Endodermal cell (in vitro differentiated cells): Measurements from ENCODE around the gene TBX20. TPM values are rescaled to one million over a fixed set of nuclear protein-coding genes. Genes with fewer than 3 reads are reported as not detected.
A peak's percentile ranks its signal among the peaks of the same experiment; 100 is the strongest.
"Not testable (repeated sequence)": the region's sequence is repeated elsewhere in the genome, so short reads cannot be mapped to it uniquely, and the experiment has no call there.

Source experiments
- DNase-seq: peaks from one replicate; pipeline ENCODE4 v3.0.0-alpha.2; 2017
- H3K27ac ChIP-seq: 2 replicates; pipeline ENCODE4 v1.5.1; 2013; ENCODE audit warnings: mild to moderate bottlenecking, low read depth, low read length, moderate library complexity
- H3K27me3 ChIP-seq: 2 replicates; pipeline ENCODE4 v1.6.1; 2013; ENCODE audit warnings: mild to moderate bottlenecking, low read length, moderate library complexity; ENCODE audit not compliant: insufficient read depth, control insufficient read depth, poor library complexity, severe bottlenecking
- H3K36me3 ChIP-seq: 2 replicates; pipeline ENCODE4 v1.7.0; 2013; ENCODE audit warnings: mild to moderate bottlenecking, low read length, moderate library complexity; ENCODE audit not compliant: control insufficient read depth, insufficient read depth
- H3K4me1 ChIP-seq: one replicate; pipeline ENCODE4 v1.7.0; 2013; ENCODE audit warnings: low read length; ENCODE audit not compliant: control insufficient read depth, insufficient read depth
- H3K4me3 ChIP-seq: 2 replicates; pipeline ENCODE4 v1.5.1; 2013; ENCODE audit warnings: mild to moderate bottlenecking, low read length, moderate library complexity
- H3K9ac ChIP-seq: 2 replicates; pipeline ENCODE4 v1.6.1; 2013; ENCODE audit warnings: mild to moderate bottlenecking, low read length, moderate library complexity; ENCODE audit not compliant: poor library complexity, severe bottlenecking; ENCODE audit errors: extremely low read depth
- H3K9me3 ChIP-seq: 2 replicates; pipeline ENCODE4 v1.6.1; 2013; ENCODE audit warnings: mild to moderate bottlenecking, low read length, moderate library complexity; ENCODE audit not compliant: control insufficient read depth
- H3K27ac Mint-ChIP-seq: 2 replicates; pipeline ENCODE4 v1.8.0; 2020; ENCODE audit warnings: mixed read lengths
- H3K27me3 Mint-ChIP-seq: 2 replicates; pipeline ENCODE4 v1.8.0; 2021; ENCODE audit warnings: mild to moderate bottlenecking, mixed read lengths; ENCODE audit not compliant: insufficient read depth
- H3K36me3 Mint-ChIP-seq: 2 replicates; pipeline ENCODE4 v1.8.0; 2020; ENCODE audit warnings: low read depth, mixed read lengths
- H3K4me1 Mint-ChIP-seq: 2 replicates; pipeline ENCODE4 v1.8.0; 2020; ENCODE audit warnings: mixed read lengths
- H3K4me3 Mint-ChIP-seq: 2 replicates; pipeline ENCODE4 v1.8.0; 2020; ENCODE audit warnings: mild to moderate bottlenecking, moderate library complexity, mixed read lengths
- H3K9me3 Mint-ChIP-seq: 2 replicates; pipeline ENCODE4 v1.8.0; 2020; ENCODE audit warnings: mild to moderate bottlenecking, mixed read lengths
- WGBS, 2 experiments: methylation state at CpG; one replicate each; pipeline versions ENCODE4 v1.1.5 to v1.1.7; 2013; ENCODE audit warnings: missing lambda C conversion rate in 2 of 2, mixed read lengths in 1 of 2; ENCODE audit not compliant: insufficient coverage in 1 of 2, insufficient read length in 1 of 2; 5-methylcytosine and 5-hydroxymethylcytosine counted together
- total RNA-seq, 2 donors: library from RNA; stranded (reverse); fragmentation: NEBNext Ultra II Directional in 1 of 2; extraction: Animal tissue kit (Norgen Biotek cat#: 25700) in 1 of 2; gene quantifications; 2 replicates in 1 of 2; 3 replicates in 1 of 2; pipeline ENCODE4 v1.2.1, GENCODE V29; 2021

The TBX20 gene
- total RNA-seq, 2 donors from 2014 or later: 18.6 to 35.2 TPM

- not testable (repeated sequence) for H3K4me3 Mint-ChIP-seq, H3K36me3 ChIP-seq, H3K4me1 ChIP-seq, H3K9ac ChIP-seq, H3K9me3 ChIP-seq, H3K4me1 Mint-ChIP-seq, H3K27ac Mint-ChIP-seq, H3K36me3 Mint-ChIP-seq, H3K9me3 Mint-ChIP-seq, H3K4me3 ChIP-seq, H3K27ac ChIP-seq, DNase-seq
- H3K27me3 ChIP-seq: peaks cover 28% of the 10 kb centered on the region
- WGBS, 2 experiments: 88 to 89% methylated on average over 1 to 4 of the region's 5 CpGs
- peaks cover 38% of the 10 kb centered on the region for H3K27me3 Mint-ChIP-seq
These were observed 69.9 kb downstream of the TBX20 start for GRCh38 chr7:35183873-35184503.

DNA sequence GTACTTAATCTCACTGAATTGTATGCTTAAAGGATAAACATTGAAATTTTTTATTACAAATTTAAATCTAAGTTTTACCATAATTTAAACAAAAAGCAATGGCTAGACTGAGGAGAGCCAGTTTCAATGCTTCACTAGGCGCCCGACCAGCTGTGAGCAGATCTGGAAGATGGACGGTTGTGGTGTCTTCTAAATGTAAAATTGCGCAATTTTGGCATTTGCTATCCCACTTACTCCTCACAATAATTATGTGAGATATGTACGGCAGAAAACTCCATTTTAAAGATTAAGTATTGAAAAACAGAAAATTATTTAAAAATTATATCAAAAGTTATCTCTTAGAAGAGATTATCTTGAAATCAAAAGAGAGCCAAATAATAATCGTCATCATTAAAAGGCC, 73.2 kb downstream of the TBX20 start:
- not testable (repeated sequence) for H3K27ac ChIP-seq, H3K4me1 Mint-ChIP-seq, H3K9me3 ChIP-seq, H3K36me3 ChIP-seq, H3K36me3 Mint-ChIP-seq, H3K4me1 ChIP-seq, H3K27me3 ChIP-seq, H3K27ac Mint-ChIP-seq, H3K9ac ChIP-seq, DNase-seq, H3K9me3 Mint-ChIP-seq, H3K4me3 Mint-ChIP-seq, H3K4me3 ChIP-seq
- WGBS, 2 experiments: 89% methylated on average over 4 of the region's 6 CpGs; no CpG with 5 or more reads in 1 of the 2 experiments
- H3K27me3 Mint-ChIP-seq: peaks cover 12% of the 10 kb centered on the region

GRCh38 chr7:35173176-35173575, 80.7 kb downstream of the TBX20 start:
- not testable (repeated sequence) for H3K36me3 ChIP-seq, H3K9ac ChIP-seq, H3K4me3 ChIP-seq, H3K27ac Mint-ChIP-seq, H3K27me3 ChIP-seq, H3K4me1 ChIP-seq, H3K9me3 Mint-ChIP-seq, H3K27ac ChIP-seq, H3K9me3 ChIP-seq, H3K27me3 Mint-ChIP-seq, H3K36me3 Mint-ChIP-seq, H3K4me3 Mint-ChIP-seq
- WGBS, 2 experiments: 40 to 73% methylated on average over 1 to 2 of the region's 2 CpGs
- peaks cover 21% of the 10 kb centered on the region for H3K4me1 Mint-ChIP-seq
- peak; percentile 44 for DNase-seq

DNA sequence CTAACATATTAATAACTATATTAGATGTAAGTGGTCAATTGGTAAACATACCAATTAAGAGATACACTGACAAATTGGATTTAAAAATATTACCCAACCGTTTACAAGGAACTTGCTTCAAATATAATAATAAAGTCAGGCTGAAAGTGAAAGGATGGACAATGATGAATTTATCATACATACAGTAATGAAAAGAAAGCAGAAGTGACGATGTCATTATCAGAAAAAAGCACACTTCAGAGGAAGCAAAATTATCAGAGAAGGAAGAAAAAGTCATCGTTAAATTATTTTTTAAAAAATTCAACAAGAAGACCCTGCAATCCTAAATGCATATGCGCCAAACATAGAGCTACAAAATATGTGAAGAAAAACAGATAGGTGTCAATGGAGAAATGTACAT, 81.8 kb downstream of the TBX20 start:
- WGBS, 2 experiments: 100% methylated on average over 1 of the region's 4 CpGs; no CpG with 5 or more reads in 1 of the 2 experiments
- not testable (repeated sequence) for H3K4me3 Mint-ChIP-seq, H3K27ac ChIP-seq, H3K9ac ChIP-seq, H3K27ac Mint-ChIP-seq, H3K36me3 ChIP-seq, H3K4me1 ChIP-seq, H3K4me3 ChIP-seq, H3K9me3 Mint-ChIP-seq, H3K27me3 ChIP-seq, H3K36me3 Mint-ChIP-seq, H3K9me3 ChIP-seq, DNase-seq, H3K27me3 Mint-ChIP-seq
- H3K4me1 Mint-ChIP-seq: peaks cover 28% of the 10 kb centered on the region

DNA sequence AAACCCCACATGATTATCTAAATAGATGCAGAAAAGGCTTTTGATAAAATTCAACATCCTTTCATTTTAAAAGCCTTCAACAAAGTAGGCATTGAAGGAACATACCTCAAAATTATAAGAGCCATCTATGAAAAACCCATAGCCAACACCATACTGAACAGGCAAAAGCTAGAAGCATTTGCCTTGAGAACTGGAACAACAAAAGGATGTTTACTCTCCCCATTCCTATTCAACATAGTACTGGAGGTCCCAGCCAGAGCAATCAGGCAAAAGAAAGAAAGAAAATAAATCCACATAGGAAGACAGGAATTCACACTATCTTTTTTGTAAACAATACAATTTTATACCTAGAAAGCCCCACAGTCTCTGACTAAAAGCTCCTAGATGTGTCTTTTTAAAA, 86.2 kb downstream of the TBX20 start:
- not testable (repeated sequence) for DNase-seq, H3K27ac ChIP-seq, H3K9me3 Mint-ChIP-seq, H3K4me3 ChIP-seq, H3K27me3 ChIP-seq, H3K9me3 ChIP-seq, H3K27ac Mint-ChIP-seq, H3K27me3 Mint-ChIP-seq, H3K4me1 ChIP-seq, H3K4me3 Mint-ChIP-seq, H3K36me3 ChIP-seq, H3K9ac ChIP-seq, H3K36me3 Mint-ChIP-seq
- H3K4me1 Mint-ChIP-seq: peaks cover 12% of the 10 kb centered on the region

DNA sequence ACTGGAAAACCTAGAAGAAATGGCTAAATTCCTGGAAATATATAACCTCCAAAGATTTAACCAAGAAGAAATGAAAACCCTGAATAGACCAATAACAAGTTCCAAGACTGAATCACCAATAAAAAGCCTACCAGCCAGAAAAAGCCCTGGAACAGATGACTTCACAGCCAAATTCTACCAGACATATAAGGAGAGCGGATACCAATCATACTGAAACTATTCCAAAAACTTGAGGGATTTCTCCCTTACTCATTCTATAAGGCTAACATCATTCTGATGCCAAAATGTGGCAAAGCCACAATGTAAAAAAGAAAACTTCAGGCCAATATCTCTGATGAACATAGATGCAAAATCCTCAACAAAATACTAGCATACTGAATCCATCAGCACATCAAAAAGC, 86.7 kb downstream of the TBX20 start:
- peaks cover 12% of the 10 kb centered on the region for H3K4me1 Mint-ChIP-seq
- H3K4me3 ChIP-seq, H3K36me3 ChIP-seq, H3K27me3 Mint-ChIP-seq, DNase-seq, H3K36me3 Mint-ChIP-seq, H3K27me3 ChIP-seq, H3K9ac ChIP-seq, H3K4me3 Mint-ChIP-seq, H3K9me3 ChIP-seq, H3K9me3 Mint-ChIP-seq, H3K4me1 ChIP-seq, H3K27ac ChIP-seq, H3K27ac Mint-ChIP-seq: not testable (repeated sequence)
- WGBS, 2 experiments: 100% methylated on average over 1 of the region's 1 CpG; no CpG with 5 or more reads in 1 of the 2 experiments

DNA sequence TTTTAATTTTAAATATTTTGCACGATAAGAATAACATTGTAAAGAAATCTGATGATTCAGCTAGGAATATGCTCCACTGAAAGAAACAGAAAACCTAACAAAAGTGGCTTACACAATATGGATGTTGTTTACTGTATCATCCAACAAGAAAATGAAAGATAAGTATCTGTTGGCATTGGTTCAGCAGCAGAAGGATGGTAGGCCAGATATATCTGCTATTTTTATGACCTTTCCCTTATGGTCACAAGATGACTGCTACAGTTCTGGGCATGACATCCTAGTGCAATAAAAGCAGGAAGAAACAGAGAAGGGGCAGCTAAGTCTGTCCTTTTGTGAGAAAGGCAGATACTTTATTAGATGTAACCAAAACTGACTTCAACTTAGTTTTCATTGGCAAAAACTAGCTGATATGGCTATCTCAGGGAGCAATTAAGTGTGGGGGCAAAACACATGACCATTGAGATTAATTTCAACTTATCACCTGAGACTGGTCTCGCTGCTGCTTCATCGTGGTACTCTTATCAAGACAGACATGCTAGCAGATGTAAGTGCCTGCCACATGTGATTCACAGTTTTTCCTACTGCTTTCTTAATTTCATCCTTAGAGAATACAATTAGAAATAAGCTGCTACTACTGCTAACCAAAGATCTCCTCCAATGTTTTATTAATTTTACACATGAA, 92.7 kb downstream of the TBX20 start:
- DNase-seq: not testable (repeated sequence)
- 94 to 100% methylated on average over 1 to 2 of the region's 3 CpGs for WGBS, 2 experiments

More for the DNA sequence above, 92.7 kb downstream of the TBX20 start:
- not testable (repeated sequence) for H3K9me3 Mint-ChIP-seq, H3K36me3 ChIP-seq, H3K4me1 Mint-ChIP-seq, H3K4me3 ChIP-seq, H3K27me3 Mint-ChIP-seq, H3K4me3 Mint-ChIP-seq, H3K9ac ChIP-seq, H3K9me3 ChIP-seq, H3K27ac ChIP-seq, H3K4me1 ChIP-seq, H3K36me3 Mint-ChIP-seq, H3K27ac Mint-ChIP-seq, H3K27me3 ChIP-seq
